Measurements from ENCODE around the gene TMEM150B. TPM values are rescaled to one million over a fixed set of nuclear protein-coding genes. Genes with fewer than 3 reads are reported as not detected.

Gene TMEM150B
- total RNA-seq, 1 experiment from 2014 or later = not detected

DNA sequence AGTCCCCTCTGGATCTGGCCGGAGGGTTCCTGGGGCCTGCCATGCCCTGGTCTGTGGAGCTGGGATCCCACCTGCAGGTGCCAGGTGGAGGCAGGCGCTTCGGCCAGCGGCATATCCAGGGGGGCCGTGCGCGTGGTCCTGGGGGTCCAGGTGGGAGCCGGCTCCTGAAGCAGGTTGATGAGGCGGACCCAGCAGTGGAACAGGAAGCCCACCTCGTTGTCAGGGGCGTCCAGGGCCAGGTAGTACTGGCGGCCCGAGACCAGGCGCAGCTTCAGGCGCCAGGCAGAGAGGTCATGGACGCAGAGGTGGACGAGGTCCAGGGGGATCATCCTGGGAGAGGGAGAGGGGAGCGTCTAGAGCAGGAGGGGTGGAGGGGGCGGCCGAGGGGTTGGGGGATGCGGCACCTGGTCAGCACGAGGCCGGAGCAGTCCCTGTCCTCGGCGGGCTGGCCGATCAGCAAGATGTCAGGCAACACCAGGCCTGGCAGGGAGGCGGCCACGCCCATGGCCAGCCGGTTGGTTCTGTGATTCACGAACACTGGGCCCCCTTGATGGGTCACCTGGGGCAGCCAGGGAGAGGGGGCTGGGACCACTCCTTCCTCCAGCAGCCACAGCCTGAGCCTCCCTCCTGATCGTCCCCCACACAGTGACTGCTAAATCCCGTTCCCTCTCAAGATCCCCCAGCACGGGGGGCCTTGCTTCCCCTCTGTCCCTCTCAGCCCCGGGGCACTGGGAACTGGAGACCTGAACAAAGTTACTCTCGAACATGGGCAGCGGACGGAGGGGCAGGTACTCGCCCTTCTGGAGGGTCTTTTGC is 37.2 kb upstream of the TMEM150B start:
- CTCF ChIA-PET = interaction anchor here (1.1 kb wide), 1 partner anchor 61 kb away, joined by 3 read pairs; no protein-coding TSS in a partner anchor
- BruUV-seq (replicated peaks) = no TSS peak
- no peaks in the 10 kb centered on the region for H3K9me3 Mint-ChIP-seq (ENCODE audit: low read depth, unreplicated experiment)

DNA sequence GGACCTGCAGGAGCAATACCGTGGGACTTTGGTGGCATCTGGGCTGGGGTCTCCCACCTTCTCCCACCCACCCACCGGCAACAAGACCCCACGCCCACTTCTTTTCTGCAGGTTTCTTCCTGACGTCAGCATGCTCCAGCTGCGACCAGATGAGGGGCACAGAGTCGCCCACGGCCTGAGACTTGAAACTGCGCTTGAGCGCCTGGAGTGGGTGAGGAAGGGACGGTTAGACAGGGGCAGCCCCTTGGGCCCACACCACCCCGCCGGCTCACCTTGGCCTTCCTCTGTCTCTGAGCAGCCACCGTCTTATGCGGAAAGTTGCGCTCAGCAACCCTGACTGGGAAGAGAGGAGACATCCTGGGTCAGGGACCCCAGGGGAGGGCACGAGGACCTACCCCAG is 35.8 kb upstream of the TMEM150B start:
- H3K27me3 Mint-ChIP-seq (ENCODE audit: unreplicated experiment) = peaks cover 65% of the 10 kb centered on the region
- intact Hi-C loops (cut with micrococcal nuclease; ENCODE audit: unreplicated experiment) = no loop called here
- H3K4me3 Mint-ChIP-seq (ENCODE audit: low read depth, unreplicated experiment) = no peak overlapping the region
- H3K4me1 Mint-ChIP-seq (ENCODE audit: low read depth, unreplicated experiment) = no peaks in the 10 kb centered on the region
- no peaks in the 10 kb centered on the region for H3K36me3 Mint-ChIP-seq (ENCODE audit: insufficient read depth, unreplicated experiment)
- no peaks in the 10 kb centered on the region for H3K9me3 Mint-ChIP-seq (ENCODE audit: low read depth, unreplicated experiment)
- CTCF ChIA-PET = interaction anchor here (0.6 kb wide), 1 partner anchor 219 kb away, joined by 4 read pairs; no protein-coding TSS in a partner anchor
- H3K27ac Mint-ChIP-seq (ENCODE audit: unreplicated experiment) = no peak overlapping the region
- TF ChIP-seq, protein P1, sequence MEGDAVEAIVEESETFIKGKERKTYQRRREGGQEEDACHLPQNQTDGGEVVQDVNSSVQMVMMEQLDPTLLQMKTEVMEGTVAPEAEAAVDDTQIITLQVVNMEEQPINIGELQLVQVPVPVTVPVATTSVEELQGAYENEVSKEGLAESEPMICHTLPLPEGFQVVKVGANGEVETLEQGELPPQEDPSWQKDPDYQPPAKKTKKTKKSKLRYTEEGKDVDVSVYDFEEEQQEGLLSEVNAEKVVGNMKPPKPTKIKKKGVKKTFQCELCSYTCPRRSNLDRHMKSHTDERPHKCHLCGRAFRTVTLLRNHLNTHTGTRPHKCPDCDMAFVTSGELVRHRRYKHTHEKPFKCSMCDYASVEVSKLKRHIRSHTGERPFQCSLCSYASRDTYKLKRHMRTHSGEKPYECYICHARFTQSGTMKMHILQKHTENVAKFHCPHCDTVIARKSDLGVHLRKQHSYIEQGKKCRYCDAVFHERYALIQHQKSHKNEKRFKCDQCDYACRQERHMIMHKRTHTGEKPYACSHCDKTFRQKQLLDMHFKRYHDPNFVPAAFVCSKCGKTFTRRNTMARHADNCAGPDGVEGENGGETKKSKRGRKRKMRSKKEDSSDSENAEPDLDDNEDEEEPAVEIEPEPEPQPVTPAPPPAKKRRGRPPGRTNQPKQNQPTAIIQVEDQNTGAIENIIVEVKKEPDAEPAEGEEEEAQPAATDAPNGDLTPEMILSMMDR (IDR thresholded peaks at IDR 0.05; ENCODE audit: unreplicated experiment) = no peak
- no peak for DNase-seq
- no TSS peak for BruUV-seq (replicated peaks)

More for the DNA sequence above, 37.2 kb upstream of the TMEM150B start:
- Mint-ChIP-seq H3K27ac (ENCODE audit: unreplicated experiment) (no peak overlapping the region), H3K4me3 (ENCODE audit: low read depth, unreplicated experiment) (no peak overlapping the region), H3K27me3 (ENCODE audit: unreplicated experiment) (peaks cover 65% of the 10 kb centered on the region), H3K36me3 (ENCODE audit: insufficient read depth, unreplicated experiment) (peaks cover 4% of the 10 kb centered on the region), H3K4me1 (ENCODE audit: low read depth, unreplicated experiment) (no peaks in the 10 kb centered on the region)
- TF ChIP-seq, protein P1 (IDR thresholded peaks at IDR 0.05; ENCODE audit: unreplicated experiment) = no peak
- intact Hi-C loops (cut with micrococcal nuclease; ENCODE audit: unreplicated experiment) = no loop called here
- DNase-seq = no peak

DNA sequence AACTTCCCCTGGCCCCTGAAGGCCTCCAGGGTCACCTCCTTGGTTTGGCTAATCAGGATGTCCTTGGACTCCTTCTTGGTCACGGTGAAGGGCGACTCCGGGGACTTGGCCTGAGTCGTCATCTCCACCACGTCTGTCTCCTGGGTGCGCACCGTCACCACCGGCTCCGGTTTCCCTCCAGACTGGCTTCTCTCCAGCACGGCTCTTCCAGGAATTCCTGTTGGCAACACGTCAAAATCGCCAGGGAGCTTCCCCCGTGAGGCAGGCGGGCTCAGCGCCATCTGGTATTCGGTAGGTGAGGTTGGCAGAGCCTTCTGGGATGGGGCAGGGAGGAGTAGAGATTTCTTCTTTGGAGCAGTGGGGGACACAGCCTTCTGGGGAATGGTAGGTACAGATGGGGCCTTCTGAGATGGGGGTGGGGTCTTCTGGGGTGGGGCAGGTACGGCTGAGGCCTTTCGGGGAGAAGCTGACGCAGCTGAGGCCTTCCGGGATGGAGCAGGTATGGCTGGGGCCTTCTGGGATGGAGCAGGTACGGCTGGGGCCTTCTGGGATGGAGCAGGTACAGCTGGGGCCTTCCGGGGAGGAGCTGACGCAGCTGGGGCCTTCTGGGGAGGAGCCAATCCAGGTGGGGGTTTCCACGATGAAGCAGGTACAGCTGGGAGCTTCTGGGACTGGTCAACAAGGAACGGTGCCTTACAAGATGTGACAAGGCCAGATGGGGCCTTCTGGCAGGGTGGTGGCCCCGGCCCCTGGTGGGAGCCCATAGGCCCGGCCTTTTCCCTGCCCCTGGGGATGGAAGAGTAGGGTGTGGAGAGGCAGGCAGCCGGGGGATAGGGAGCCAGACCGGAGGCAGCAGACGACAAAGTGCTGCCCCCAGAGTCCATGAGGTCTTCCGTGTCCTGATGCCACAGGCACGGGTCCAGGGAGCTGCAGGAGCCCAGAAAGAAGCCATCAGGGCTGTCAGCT is 34.1 kb upstream of the TMEM150B start:
- H3K4me1 Mint-ChIP-seq (ENCODE audit: low read depth, unreplicated experiment) = no peaks in the 10 kb centered on the region
- no peaks in the 10 kb centered on the region for H3K9me3 Mint-ChIP-seq (ENCODE audit: low read depth, unreplicated experiment)
- peaks cover 63% of the 10 kb centered on the region for H3K27me3 Mint-ChIP-seq (ENCODE audit: unreplicated experiment)
- H3K27ac Mint-ChIP-seq (ENCODE audit: unreplicated experiment) = no peak overlapping the region
- peaks cover 6% of the 10 kb centered on the region for H3K36me3 Mint-ChIP-seq (ENCODE audit: insufficient read depth, unreplicated experiment)
- intact Hi-C loops (cut with micrococcal nuclease; ENCODE audit: unreplicated experiment) = no loop called here
- no peak overlapping the region for H3K4me3 Mint-ChIP-seq (ENCODE audit: low read depth, unreplicated experiment)
- TF ChIP-seq, protein P1 (IDR thresholded peaks at IDR 0.05; ENCODE audit: unreplicated experiment) = no peak
- no peak for DNase-seq
- CTCF ChIA-PET = interaction anchor here (0.6 to 0.7 kb wide), 2 partner anchors 57 to 342 kb away, joined by 3 to 5 read pairs; no protein-coding TSS in a partner anchor
- BruUV-seq (replicated peaks) = no TSS peak

DNA sequence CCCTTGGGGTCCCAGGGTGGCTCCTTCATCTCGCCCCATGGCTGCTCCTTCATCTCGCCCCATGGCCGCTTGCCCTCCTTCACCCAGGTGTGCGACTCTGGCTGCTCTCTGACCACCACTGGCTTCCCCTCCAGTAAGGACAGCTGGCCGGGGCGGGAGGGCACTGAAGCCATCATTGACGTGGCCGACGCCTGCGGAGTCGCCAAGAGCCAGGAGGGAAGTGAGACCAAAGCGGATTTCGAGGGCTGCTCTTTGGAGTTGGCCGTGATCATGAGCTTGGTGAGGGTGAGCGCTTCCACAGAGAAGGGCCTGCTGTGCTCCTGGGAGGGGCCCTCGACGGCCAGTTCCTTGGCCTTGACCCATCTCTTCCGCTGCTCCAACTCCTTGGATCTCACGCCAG is 33.4 kb upstream of the TMEM150B start:
- TF ChIP-seq, protein P1 (IDR thresholded peaks at IDR 0.05; ENCODE audit: unreplicated experiment) = no peak
- Mint-ChIP-seq H3K27ac (ENCODE audit: unreplicated experiment) (no peak overlapping the region), H3K36me3 (ENCODE audit: insufficient read depth, unreplicated experiment) (peaks cover 13% of the 10 kb centered on the region), H3K4me1 (ENCODE audit: low read depth, unreplicated experiment) (no peaks in the 10 kb centered on the region), H3K9me3 (ENCODE audit: low read depth, unreplicated experiment) (no peaks in the 10 kb centered on the region), H3K4me3 (ENCODE audit: low read depth, unreplicated experiment) (no peak overlapping the region), H3K27me3 (ENCODE audit: unreplicated experiment) (peaks cover 63% of the 10 kb centered on the region)
- intact Hi-C loops (cut with micrococcal nuclease; ENCODE audit: unreplicated experiment) = no loop called here
- CTCF ChIA-PET = interaction anchor here (0.7 kb wide), 1 partner anchor 57 kb away, joined by 5 read pairs; no protein-coding TSS in a partner anchor
- BruUV-seq (replicated peaks) = no TSS peak
- no peak for DNase-seq

Data from Calu3 (cell line).